ENCODE measurements around the gene SLC35G4. TPM values are rescaled to one million over a fixed set of nuclear protein-coding genes. Genes with fewer than 3 reads are reported as not detected.

Gene SLC35G4
- total RNA-seq, 3 donors from 2014 or later (not counting 1 experiment from before 2014, with no cell fraction given): not detected

- no peaks in the 10 kb centered on the region for H3K4me1 ChIP-seq (ENCODE audit: control insufficient read depth, insufficient read depth, low read length)
- no peak overlapping the region for H3K27ac ChIP-seq (ENCODE audit: low read length)
- H3K36me3 Mint-ChIP-seq: no peaks in the 10 kb centered on the region
- peaks cover 38 to 77% of the 10 kb centered on the region in 2 donors for H3K27me3 Mint-ChIP-seq (ENCODE audit: low read depth in 2 of 2)
- no peaks in the 10 kb centered on the region for H3K36me3 ChIP-seq (ENCODE audit: control insufficient read depth, insufficient read depth, low read length)
- peak; percentile 59 for TF ChIP-seq CTCF (IDR thresholded peaks at IDR 0.05)
- no peak overlapping the region for H3K4me3 ChIP-seq (ENCODE audit: low read length)
- H3K4me3 Mint-ChIP-seq: no peak overlapping the region
- no peaks in the 10 kb centered on the region for H3K27me3 ChIP-seq (ENCODE audit: control insufficient read depth, insufficient read depth, low read length)
- DNase-seq: peak; percentile 22 to 51
- H3K9me3 ChIP-seq (ENCODE audit: control insufficient read depth, insufficient read depth, low read length): no peaks in the 10 kb centered on the region
- peak in 1 of 3 donors; percentile 58 for ATAC-seq
- WGBS (ENCODE audit: insufficient coverage): 43% methylated on average over 28 of the region's 32 CpGs
- peaks cover 6% of the 10 kb centered on the region in 2 donors for H3K4me1 Mint-ChIP-seq
- no peaks in the 10 kb centered on the region for H3K9me3 Mint-ChIP-seq
- no peak overlapping the region for H3K27ac Mint-ChIP-seq
- intact Hi-C loops (cut with micrococcal nuclease): loop anchor here (5.0 kb wide), 1 partner anchor 382 kb away; no protein-coding TSS in a partner anchor
Observed at GRCh38 chr18:11654736-11655605, 45.6 kb downstream of the SLC35G4 start.

GRCh38 chr18:11655606-11655932, 46.2 kb downstream of the SLC35G4 start:
- intact Hi-C loops (cut with micrococcal nuclease): loop anchor here (5.0 kb wide), 1 partner anchor 382 kb away; no protein-coding TSS in a partner anchor
- no peak overlapping the region for H3K4me3 ChIP-seq (ENCODE audit: low read length)

GRCh38 chr18:11657152-11657551, 47.8 kb downstream of the SLC35G4 start:
- Mint-ChIP-seq H3K36me3 (no peaks in the 10 kb centered on the region), H3K4me1 (peaks cover 6% of the 10 kb centered on the region in 2 donors), H3K9me3 (no peaks in the 10 kb centered on the region), H3K27me3 (ENCODE audit: low read depth in 2 of 2) (peaks cover 28 to 57% of the 10 kb centered on the region in 2 donors), H3K27ac (no peak overlapping the region), H3K4me3 (no peak overlapping the region)
- ATAC-seq (no peak), DNase-seq (no peak)
- Histone ChIP-seq H3K9me3 (ENCODE audit: control insufficient read depth, insufficient read depth, low read length) (no peaks in the 10 kb centered on the region), H3K4me1 (ENCODE audit: control insufficient read depth, insufficient read depth, low read length) (no peaks in the 10 kb centered on the region), H3K36me3 (ENCODE audit: control insufficient read depth, insufficient read depth, low read length) (no peaks in the 10 kb centered on the region), H3K27me3 (ENCODE audit: control insufficient read depth, insufficient read depth, low read length) (no peaks in the 10 kb centered on the region), H3K27ac (ENCODE audit: low read length) (no peak overlapping the region), H3K4me3 (ENCODE audit: low read length) (no peak overlapping the region)
- WGBS (ENCODE audit: insufficient coverage): 85% methylated on average over 9 of the region's 9 CpGs
- intact Hi-C loops (cut with micrococcal nuclease): loop anchor here (2.0 to 5.0 kb wide), 2 partner anchors 338 to 380 kb away; no protein-coding TSS in a partner anchor
- TF ChIP-seq CTCF (IDR thresholded peaks at IDR 0.05): no peak

More at GRCh38 chr18:11655606-11655932, 46.2 kb downstream of the SLC35G4 start:
- Mint-ChIP-seq H3K4me3 (no peak overlapping the region), H3K27me3 (ENCODE audit: low read depth in 2 of 2) (peaks cover 35 to 71% of the 10 kb centered on the region in 2 donors), H3K36me3 (no peaks in the 10 kb centered on the region), H3K9me3 (no peaks in the 10 kb centered on the region), H3K4me1 (peaks cover 6% of the 10 kb centered on the region in 2 donors), H3K27ac (no peak overlapping the region)
- Histone ChIP-seq H3K27me3 (ENCODE audit: control insufficient read depth, insufficient read depth, low read length) (no peaks in the 10 kb centered on the region), H3K4me1 (ENCODE audit: control insufficient read depth, insufficient read depth, low read length) (no peaks in the 10 kb centered on the region), H3K36me3 (ENCODE audit: control insufficient read depth, insufficient read depth, low read length) (no peaks in the 10 kb centered on the region), H3K9me3 (ENCODE audit: control insufficient read depth, insufficient read depth, low read length) (no peaks in the 10 kb centered on the region), H3K27ac (ENCODE audit: low read length) (no peak overlapping the region)
- ATAC-seq: no peak
- TF ChIP-seq CTCF (IDR thresholded peaks at IDR 0.05): peak; percentile 5
- DNase-seq: no peak
- 15% methylated on average over 4 of the region's 5 CpGs for WGBS (ENCODE audit: insufficient coverage)

Measured in natural killer cell (primary cell).